Ramos (cell line): ENCODE measurements around the gene KIF26B.

Experiments used
- in situ Hi-C: fragments of 300-500 bp; cut with MboI; formaldehyde crosslinking; loops from one replicate; pipeline ENCODE4 v1.14.3; 2022; ENCODE audit warnings: low sequenced_read_pairs; ENCODE audit not compliant: unreplicated experiment

KIF26B gene

DNA sequence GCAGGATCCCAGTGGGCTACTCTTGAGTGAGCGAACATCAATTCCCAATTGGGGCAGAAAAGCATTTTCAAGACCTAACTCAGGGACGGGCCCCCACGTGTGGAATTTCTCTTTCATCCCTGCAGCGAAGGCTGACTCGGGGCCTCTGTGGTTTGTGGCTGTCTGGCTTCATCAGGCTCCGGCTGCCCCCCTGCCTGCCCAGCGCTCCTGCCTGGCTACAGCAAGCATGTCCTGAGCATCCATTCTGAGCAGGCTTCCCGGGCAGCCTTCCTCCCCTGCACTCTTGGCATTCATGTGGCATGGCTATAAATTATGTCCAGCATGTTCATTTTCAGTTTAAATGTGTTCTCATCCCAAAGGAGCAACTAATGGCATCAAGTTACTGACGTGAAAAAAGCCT is 588.1 kb downstream of the KIF26B start:
- in situ Hi-C loops = no loop called here

DNA sequence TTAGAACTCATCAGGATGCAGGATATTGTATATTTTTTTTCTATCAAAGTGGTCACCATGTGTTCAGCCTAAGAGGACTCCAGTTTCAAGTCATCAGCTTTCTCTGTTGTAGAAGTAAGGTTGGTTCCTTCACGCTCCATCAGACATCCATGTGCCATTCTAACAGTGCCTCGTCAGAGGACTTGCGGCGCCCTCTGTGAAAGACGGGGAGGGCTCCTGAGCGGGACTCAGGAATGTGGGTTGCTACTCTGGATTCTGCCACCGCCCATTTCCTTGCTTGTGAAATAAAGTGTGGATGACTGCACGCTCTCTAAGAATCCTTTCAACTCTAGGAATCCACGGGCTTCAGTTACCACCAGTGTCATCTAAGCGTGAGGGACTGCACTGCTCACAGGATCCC is 593.5 kb downstream of the KIF26B start:
- in situ Hi-C loops = no loop called here

DNA sequence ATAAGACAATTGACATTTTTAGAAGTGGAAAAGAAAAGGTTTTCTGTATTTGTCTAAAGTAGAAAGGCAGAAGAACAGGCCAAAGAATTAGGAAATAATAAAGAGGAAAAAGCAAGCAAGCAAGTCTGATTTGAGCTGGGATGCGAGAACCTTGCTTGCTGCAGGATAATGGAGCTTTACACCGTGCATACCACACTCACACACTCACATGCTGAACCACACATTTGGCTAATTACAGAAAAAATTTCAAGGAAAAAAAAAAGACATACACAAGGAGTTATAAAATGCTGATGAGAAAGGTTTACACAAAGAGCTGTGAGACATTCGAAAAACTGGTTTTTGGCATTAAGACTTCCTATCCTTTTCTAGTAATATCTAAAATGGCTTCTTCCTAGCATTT is 593.9 kb downstream of the KIF26B start:
- in situ Hi-C loops = no loop called here

DNA sequence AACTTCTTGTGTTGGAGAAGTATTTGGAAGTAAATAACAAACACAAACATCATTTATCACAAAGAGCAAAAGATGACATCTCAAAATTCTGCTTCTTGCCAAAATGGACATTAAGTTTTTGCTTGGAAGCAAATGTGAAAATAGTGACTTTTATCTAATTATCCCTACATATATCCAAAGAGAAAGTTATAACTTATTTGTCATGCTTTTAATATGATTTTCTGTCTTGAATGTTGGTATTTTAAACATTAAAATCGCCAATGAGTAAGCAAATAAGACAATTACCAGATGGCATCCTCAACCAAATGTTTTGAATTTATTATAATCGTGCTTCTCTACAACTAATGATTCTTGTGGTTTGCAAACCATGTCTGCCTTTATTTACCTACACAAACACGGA is 594.3 kb downstream of the KIF26B start:
- in situ Hi-C loops = no loop called here

DNA sequence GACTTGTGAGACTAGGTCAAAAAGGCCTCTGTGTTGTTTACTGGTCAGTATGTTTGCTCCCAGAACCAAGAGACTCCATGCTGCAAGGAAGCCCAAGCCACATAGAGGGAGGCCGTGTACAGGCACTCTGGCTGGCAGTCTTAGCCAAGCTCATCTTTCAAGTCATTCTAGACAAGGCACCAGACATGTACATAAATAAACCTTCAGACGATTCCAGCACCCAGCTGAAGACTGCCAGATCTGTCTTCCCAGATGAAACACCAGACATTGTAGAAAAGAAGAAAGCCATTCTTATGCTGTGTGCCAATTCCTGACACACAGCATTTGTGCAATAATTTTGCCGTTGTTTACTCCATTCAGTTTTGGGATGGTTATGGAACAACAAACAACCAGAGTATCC is 595.5 kb downstream of the KIF26B start:
- in situ Hi-C loops = no loop called here

DNA sequence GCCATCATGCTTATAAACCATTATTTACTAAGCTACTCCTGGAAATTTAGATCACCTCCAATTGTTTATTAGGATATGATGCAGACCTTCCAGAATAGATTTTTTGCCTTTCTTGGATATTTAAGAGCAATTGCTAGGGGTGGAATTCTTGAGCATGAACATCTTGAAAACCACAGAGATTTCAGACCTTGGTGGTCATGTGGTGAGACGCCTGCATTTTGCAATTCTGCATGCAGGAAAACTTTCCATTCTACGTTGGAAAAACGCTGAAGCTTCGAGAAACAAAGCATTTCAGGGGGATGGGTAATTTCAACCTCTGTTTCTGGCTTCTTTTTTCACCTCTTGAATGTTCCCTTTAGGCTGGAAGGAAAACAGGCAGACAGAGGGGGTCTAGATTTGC is 596.3 kb downstream of the KIF26B start:
- in situ Hi-C loops = no loop called here

DNA sequence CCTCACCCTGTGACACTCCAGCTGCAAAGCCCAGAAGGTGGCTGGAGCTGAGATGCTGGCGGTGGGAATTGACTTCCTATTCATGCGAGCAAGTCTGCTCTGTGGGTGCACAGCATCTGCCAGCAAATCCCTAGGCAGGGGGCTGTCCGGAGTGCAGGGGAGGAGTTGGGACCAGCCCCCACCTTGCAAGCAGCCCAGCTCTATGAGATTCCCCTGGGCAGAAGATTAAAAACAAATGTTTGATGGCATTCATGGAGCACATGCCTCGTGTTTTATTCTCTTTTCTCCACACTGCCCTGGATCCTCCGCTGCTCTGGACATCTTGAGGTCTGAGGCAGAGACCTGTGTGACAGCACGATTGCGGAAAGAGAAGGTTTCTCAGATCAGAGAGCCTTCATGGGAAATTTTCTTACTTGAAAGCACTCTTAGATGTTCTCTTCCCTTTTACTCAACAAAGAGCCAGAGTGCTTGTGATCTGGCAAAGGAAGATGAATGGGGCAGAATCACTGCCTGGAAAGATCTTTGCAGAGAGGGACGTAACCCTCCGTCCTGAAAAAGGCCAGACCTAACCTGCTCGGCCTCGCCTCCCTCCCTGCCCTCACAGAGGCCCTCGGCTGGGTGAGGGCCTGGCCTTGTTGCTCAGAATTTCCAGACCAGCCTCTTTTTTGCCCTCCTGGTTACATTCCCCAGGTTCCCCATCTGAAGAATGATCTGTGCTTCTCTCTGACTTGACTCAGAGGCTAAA is 597.1 kb downstream of the KIF26B start:
- in situ Hi-C loops = no loop called here

DNA sequence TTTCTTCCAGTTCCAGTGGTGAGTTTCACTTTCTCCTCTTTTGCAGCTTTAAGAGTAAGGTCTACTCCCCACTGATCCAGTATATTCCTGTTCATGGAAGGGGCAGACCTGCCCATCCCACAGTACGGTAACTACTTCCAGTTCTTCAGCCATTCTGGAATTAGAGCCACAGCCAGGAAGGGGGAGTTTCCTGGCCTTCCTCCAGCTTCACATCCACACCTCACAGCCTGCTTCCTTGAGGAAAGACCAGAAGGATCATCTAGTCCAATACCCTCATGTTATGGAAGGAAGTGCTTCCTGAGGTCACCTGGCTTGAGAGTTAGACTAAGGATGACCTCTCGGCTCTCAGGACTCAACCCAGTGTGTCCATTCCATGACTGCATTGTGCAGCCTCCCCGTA is 597.8 kb downstream of the KIF26B start:
- in situ Hi-C loops = no loop called here

DNA sequence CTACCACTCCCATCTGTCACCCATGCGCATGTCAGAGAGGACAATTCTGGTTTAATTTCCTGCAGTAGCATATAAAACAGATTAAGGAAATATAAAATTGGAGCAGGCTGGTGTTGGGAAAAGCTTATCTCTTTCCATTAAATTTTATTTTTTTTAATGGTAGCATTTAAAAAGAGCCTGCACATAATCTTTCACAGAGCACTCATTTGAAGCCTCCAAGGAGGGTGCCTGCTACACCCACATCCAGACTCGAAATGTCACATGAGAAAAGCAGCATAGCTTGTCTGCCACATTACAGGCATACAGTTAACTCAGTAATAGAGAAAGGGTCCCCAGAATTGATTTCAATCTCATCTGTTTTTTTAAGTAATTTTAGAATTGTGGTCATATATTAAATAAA is 599.0 kb downstream of the KIF26B start:
- in situ Hi-C loops = no loop called here

DNA sequence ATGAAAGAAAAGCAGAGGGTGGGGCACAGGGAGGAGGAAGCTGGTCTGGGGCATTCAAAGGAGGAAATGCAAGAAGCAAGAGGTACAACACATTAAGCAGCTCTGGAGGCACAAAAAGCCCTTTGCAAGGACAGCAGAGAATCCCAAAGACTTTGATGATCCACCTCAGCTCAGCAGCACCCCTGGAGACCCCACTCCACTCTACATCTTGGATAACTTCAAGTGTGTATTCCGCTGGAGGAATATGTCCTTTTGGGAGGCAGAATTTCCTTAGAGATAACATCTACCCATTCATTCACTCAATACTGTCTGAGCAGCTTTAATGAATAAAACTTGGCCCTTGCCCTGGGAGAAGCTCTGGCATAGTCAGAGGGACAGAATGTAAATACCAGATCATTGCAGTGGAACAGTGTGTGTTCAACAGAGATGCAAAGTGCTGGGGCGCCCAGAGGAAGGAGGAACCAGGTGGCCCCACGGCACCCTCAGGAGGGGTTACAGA is 599.7 kb downstream of the KIF26B start:
- in situ Hi-C loops = no loop called here
